Activated T-cell treated with anti-CD3 and anti-CD28 coated beads, Interleukin-2, amount 50 U/mL, for 1 hour (primary cell): ENCODE results near the gene ZBED3.

Experiments used
- DNase-seq: peaks from one replicate; pipeline ENCODE4 v3.0.0-alpha.2; 2020

Gene ZBED3

DNA sequence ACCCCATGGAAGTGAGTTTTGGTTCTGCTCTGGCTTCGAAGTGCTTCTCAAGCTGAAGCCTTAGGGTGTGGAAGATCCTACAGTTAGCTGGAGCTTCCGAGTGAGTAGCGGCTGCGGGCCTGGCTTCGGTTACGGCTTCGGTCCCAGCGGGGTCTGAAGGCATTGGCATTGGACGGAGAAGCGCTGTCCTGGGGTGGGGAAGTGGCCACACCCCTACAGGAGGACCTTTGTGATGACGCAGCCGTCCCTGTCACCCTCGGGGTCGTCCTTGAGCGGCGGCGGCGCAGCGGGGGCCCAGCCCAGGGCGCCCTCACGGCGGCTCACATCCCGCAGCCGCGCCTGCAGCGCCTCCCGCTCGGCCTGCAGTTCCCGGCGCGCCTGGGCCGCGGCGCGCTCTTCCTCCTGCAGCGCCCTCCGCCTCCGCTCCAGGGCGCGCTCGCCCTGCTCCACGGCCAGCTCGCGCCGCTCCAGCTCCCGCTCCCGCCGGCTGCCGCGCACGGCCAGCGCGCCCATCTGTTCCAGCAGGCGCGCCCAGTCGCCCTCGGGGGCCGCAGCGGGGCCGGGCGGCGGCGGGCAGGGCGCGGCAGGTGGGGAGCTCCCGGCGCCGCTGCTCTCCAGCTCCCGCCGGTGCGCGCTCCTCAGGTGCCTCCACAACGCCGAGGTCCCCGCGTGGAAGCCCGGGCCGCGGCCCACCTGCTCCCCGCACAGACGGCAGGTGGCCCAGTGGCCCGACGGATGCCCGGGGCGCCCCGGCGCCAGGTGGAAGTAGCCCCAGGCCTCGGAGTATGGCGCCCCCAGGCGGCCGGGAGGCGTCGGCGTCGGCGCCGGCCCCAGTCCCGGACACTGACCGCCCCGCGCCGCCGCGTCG lies 9.9 kb downstream of the ZBED3 start:
- peak; percentile 66 for DNase-seq

DNA sequence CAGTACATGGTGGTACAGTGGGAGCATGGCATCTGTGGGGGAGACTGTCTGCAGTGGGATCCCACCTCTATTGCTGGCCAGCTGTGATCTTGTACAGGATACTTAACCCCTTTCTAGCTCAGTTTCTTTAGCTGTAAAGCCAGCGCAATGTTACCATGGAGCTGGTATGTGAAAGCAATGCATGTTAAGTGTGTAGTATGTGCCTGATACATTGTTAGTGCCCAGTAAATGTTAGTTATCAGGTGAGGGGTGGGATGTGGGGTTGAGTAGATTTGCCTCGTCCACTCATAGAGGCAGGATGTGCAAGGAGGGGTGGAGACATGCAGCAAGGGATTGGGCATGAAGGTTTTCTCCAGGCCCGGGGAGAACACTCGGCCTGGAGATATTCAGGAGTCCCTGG lies 12.3 kb downstream of the ZBED3 start:
- DNase-seq: no peak

DNA sequence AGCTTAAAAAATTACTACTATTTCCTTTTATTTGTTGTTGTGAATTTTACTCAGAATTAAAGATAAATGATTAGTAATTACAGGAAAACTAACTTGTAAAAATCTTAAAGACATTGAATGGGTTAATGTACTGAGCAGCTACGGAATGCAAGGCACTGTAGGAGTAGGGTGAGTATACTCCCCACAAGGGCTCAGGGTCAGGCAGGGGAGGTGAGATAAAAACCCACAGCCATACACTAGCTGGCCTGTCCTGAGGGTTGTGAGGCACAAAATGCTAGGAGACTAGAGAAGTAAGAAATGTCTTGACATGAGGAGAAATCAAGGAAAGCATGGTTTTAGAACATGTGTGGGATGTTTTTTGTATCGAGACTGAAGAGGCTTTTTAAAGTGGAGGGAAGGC lies 13.4 kb downstream of the ZBED3 start:
- no peak for DNase-seq

- no peak for DNase-seq
These were observed 20.2 kb downstream of the ZBED3 start for GRCh38 chr5:77066823-77067442.

- DNase-seq: no peak
These were observed 20.9 kb downstream of the ZBED3 start for GRCh38 chr5:77066184-77066583.

GRCh38 chr5:77065256-77065655 lies 21.8 kb downstream of the ZBED3 start:
- DNase-seq: no peak

DNA sequence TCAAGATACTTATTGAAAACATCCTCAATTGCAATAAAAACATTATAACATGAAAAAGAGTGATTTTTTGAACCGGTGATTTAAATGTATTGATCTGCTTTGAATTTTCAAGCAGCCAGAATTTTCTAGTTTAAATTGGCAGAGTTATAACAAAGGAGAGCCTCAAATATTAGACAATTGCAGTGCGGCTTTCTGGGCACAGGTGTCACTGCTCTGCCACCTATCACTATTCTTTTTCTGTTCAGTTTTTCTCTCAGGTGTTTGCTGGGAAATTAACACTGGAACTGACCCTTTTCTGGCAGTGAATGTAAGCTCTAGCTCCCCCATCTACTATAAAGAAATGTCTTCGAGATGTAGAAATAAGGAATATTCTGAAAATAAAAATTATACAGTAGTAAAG lies 23.0 kb downstream of the ZBED3 start:
- DNase-seq: no peak

GRCh38 chr5:77046416-77047073 lies 40.5 kb downstream of the ZBED3 start:
- no peak for DNase-seq

DNA sequence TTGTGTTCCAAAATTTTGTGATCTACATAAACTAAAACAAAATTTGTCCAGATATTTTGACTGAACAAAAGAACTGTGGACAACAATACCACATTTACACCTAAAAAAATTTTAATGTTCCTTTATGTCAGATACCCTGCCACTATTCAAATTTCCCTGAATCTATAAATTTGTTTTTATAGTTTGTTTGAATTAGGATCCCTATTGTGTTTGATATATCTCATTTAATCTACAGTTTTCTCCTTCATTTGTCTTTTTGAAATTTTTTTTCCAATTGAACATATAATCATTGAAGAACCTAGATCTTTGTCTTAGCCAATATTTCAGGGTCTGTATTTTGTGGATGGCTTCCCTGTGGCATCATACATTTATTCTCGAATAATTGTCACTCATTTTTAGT lies 51.1 kb downstream of the ZBED3 start:
- DNase-seq: no peak

- no peak for DNase-seq
These were observed 53.7 kb downstream of the ZBED3 start for GRCh38 chr5:77033338-77033737.

DNA sequence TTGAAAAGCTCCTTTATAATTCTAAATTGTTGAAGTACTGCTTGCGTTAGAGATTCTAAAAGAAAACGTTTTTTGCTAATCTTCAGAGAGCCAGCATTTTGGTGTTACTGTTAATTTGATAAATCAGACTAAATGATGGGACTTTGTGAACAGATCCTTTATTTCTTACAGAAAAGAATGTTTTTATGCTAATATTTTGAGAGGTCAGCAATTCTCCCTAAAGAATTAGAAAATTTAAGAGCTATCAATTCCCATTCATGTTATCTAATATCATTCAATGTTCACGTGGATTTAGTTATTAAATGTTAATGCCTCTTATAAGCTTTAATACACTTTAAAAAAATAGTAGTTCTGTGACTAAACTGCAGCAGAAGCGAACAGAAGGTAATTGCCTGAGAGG lies 54.5 kb downstream of the ZBED3 start:
- no peak for DNase-seq

GRCh38 chr5:77031891-77032290 lies 55.2 kb downstream of the ZBED3 start:
- DNase-seq: no peak

DNA sequence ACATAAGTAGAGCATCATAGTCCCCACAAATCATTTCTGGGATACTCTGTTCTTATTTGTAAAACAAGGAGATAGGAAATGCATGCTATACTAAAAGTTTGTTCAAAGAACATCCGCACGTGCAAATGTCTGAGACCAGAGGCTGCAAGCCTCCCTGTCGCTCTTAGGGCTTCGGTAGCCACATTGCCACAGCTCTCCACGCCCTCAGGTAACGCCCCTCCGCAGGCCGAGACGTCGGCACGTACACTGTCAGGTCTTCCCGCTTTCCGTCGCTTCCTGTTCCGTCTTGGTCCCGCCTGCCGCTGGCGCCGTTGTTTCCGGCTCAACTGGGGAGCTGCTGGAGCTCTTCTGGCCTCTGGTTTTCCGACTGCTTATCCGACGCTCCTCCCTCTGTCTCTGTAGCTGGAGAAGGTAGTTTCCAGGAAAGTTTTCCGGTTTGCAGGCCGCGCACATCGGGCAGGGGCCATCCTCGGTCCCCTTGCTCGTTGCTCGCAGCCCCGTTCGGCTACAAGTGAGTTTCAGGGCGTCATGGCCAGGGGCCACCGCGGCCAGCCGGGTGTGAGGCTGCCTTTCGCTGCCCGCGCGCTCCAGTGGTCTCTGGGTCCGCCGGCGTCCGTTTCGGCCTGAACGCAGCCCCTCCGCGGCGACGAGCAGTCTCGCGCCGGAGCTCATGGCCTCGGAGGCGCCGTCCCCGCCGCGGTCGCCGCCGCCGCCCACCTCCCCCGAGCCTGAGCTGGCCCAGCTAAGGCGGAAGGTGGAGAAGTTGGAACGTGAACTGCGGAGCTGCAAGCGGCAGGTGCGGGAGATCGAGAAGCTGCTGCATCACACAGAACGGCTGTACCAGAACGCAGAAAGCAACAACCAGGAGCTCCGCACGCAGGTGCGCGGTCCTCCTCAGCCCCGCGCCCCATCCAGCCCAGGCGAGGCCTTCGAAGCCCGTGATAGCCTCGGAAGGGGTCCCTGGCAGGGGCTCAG lies 56.7 kb downstream of the ZBED3 start, which contains the start of gene AGGF1:
TSS of gene AGGF1 (plus strand) at position 308 of the 975 bp plus-strand sequence. CDS start at position 671, 363 bp downstream.
- DNase-seq: peak; percentile 85

- no peak for DNase-seq
These were observed 57.7 kb downstream of the ZBED3 start for GRCh38 chr5:77029376-77029885.

GRCh38 chr5:77028631-77029375 lies 58.3 kb downstream of the ZBED3 start:
- DNase-seq: no peak

DNA sequence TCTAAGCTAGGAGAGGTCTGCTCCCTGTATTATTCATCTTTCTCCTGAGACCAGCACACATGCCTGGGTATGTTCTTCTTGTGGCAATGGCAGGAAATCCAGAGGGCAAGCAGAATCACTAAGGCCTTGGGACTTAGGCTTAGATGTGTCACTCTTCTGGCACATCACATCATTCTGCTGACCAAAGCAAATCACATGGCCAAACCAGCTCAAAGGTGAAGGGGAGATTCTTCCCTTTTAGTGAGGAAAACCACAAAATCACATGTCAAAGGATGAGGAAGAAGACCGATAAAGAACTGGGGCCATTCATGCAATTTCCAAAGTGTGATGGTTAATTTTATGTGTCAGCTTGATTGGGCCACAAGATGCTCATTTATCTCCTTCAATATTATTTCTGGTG lies 62.6 kb downstream of the ZBED3 start:
- no peak for DNase-seq

- no peak for DNase-seq
These were observed 64.3 kb downstream of the ZBED3 start for GRCh38 chr5:77022511-77023417.
